WTC11 (cell line): ENCODE measurements around the gene NEO1. TPM values are rescaled to one million over a fixed set of nuclear protein-coding genes. Genes with fewer than 3 reads are reported as not detected.

Experiments used
- ATAC-seq: fragments of 200-7000 bp; cut with Tn5 transposase; 2 replicates; pipeline ENCODE4 v1.10.0; 2021; ENCODE audit warnings: mild to moderate bottlenecking, moderate library complexity
- CTCF ChIA-PET: fragments of 300-600 bp; sonication (Branson Sonifier 250); formaldehyde crosslinking; loops from one replicate; lab custom pipeline; 2021; ENCODE audit warnings: antibody characterized with exemption; lab: Charles Lee
- POLR2A ChIA-PET: fragments of 350-600 bp; sonication (Branson Sonifier 250); formaldehyde crosslinking; loops from one replicate; lab custom pipeline; 2021; ENCODE audit warnings: antibody characterized with exemption; lab: Charles Lee
- DNase-seq: peaks from one replicate; pipeline ENCODE4 v3.0.0; 2021; ENCODE audit warnings: low spot score
- H3K27ac Mint-ChIP-seq: 2 replicates; pipeline ENCODE4 v1.8.0; 2021; ENCODE audit warnings: mixed read lengths
- H3K27me3 Mint-ChIP-seq: 2 replicates; pipeline ENCODE4 v1.8.0; 2021; ENCODE audit warnings: low read depth, mild to moderate bottlenecking, moderate library complexity, mixed read lengths
- H3K36me3 Mint-ChIP-seq: 2 replicates; pipeline ENCODE4 v1.8.0; 2021; ENCODE audit warnings: mixed read lengths
- H3K4me1 Mint-ChIP-seq: 2 replicates; pipeline ENCODE4 v1.8.0; 2022; ENCODE audit warnings: mixed read lengths
- H3K4me3 Mint-ChIP-seq: 2 replicates; pipeline ENCODE4 v1.8.0; 2021; ENCODE audit warnings: mild to moderate bottlenecking, moderate library complexity, mixed read lengths
- H3K9me3 Mint-ChIP-seq: 2 replicates; pipeline ENCODE4 v1.8.0; 2021; ENCODE audit warnings: mixed read lengths
- AR ChIP-seq: fragments of 250-450 bp; sonication (Bioruptor Pico); IDR thresholded peaks from 2 replicates; pipeline ENCODE4 v1.9.0; 2021; ENCODE audit warnings: mild to moderate bottlenecking
- CREM ChIP-seq: sonication (generic); formaldehyde crosslinking; IDR thresholded peaks from 2 replicates; pipeline ENCODE4 v1.8.1; 2022; ENCODE audit warnings: mild to moderate bottlenecking, missing genetic modification reagents, moderate library complexity
- E2F4 ChIP-seq: sonication (generic); formaldehyde crosslinking; IDR thresholded peaks from 2 replicates; pipeline ENCODE4 v1.8.1; 2022; ENCODE audit warnings: low read depth, mild to moderate bottlenecking, moderate library complexity, missing genetic modification reagents, borderline replicate concordance
- MXD4 ChIP-seq: fragments of 250-450 bp; sonication (Bioruptor Pico); IDR thresholded peaks from 2 replicates; pipeline ENCODE4 v1.8.0; 2021; ENCODE audit warnings: mild to moderate bottlenecking, moderate library complexity, borderline replicate concordance
- NR2C2 ChIP-seq: sonication (generic); formaldehyde crosslinking; IDR thresholded peaks from 2 replicates; pipeline ENCODE4 v1.8.0; 2022; ENCODE audit warnings: mild to moderate bottlenecking, missing genetic modification reagents
- PREB ChIP-seq: sonication (generic); formaldehyde crosslinking; IDR thresholded peaks from 2 replicates; pipeline ENCODE4 v1.8.1; 2022; ENCODE audit warnings: mild to moderate bottlenecking, missing genetic modification reagents, moderate library complexity, borderline replicate concordance
- RELA ChIP-seq: sonication (generic); formaldehyde crosslinking; IDR thresholded peaks from 2 replicates; pipeline ENCODE4 v1.8.1; 2022; ENCODE audit warnings: missing genetic modification reagents, mild to moderate bottlenecking, borderline replicate concordance
- SP1 ChIP-seq: sonication (generic); formaldehyde crosslinking; conservative IDR thresholded peaks from 2 replicates; pipeline ENCODE4 v1.8.1; 2022; ENCODE audit warnings: missing genetic modification reagents
- STAT6 ChIP-seq: sonication (generic); formaldehyde crosslinking; conservative IDR thresholded peaks from 2 replicates; pipeline ENCODE4 v1.8.1; 2023; ENCODE audit warnings: mild to moderate bottlenecking, low read depth, missing genetic modification reagents, moderate library complexity
- ZBTB21 ChIP-seq: sonication (generic); formaldehyde crosslinking; IDR thresholded peaks from 2 replicates; pipeline ENCODE4 v1.8.1; 2023; ENCODE audit warnings: mild to moderate bottlenecking, missing genetic modification reagents, borderline replicate concordance
- total RNA-seq: library from RNA; stranded (reverse); gene quantifications from 3 replicates; pipeline ENCODE4 v1.2.3, GENCODE V29; 2021
- TF ChIP-seq, protein P1 (sequence below): sonication (generic); formaldehyde crosslinking; IDR thresholded peaks from 2 replicates; pipeline ENCODE4 v1.8.1; 2022; ENCODE audit warnings: low read depth, missing genetic modification reagents, borderline replicate concordance
- TF ChIP-seq, protein P2 (sequence below): sonication (generic); formaldehyde crosslinking; IDR thresholded peaks from 2 replicates; pipeline ENCODE4 v1.8.0; 2022; ENCODE audit warnings: mild to moderate bottlenecking, missing genetic modification reagents
- TF ChIP-seq, protein P3 (sequence below): fragments of 200-600 bp; IDR thresholded peaks from 2 replicates; pipeline ENCODE4 v1.8.0; 2022; ENCODE audit warnings: antibody characterized with exemption
- TF ChIP-seq, protein P4 (sequence below): sonication (generic); formaldehyde crosslinking; IDR thresholded peaks from 2 replicates; pipeline ENCODE4 v1.8.0; 2022; ENCODE audit warnings: mild to moderate bottlenecking, missing genetic modification reagents
- TF ChIP-seq, protein P5 (sequence below): sonication (generic); formaldehyde crosslinking; IDR thresholded peaks from 2 replicates; pipeline ENCODE4 v1.8.0; 2022; ENCODE audit warnings: mild to moderate bottlenecking, missing genetic modification reagents

Gene NEO1
- total RNA-seq, 1 experiment from 2014 or later: 37.1 TPM

- H3K27ac Mint-ChIP-seq: no peak overlapping the region
- H3K9me3 Mint-ChIP-seq: no peaks in the 10 kb centered on the region
- ChIA-PET CTCF (no interaction called here), POLR2A (no interaction called here)
- DNase-seq (no peak), ATAC-seq (no peak)
- no peaks in the 10 kb centered on the region; the same call in 1 of the 2 replicates for H3K27me3 Mint-ChIP-seq
- no peak overlapping the region for H3K4me3 Mint-ChIP-seq
- H3K36me3 Mint-ChIP-seq: no peaks in the 10 kb centered on the region
- H3K4me1 Mint-ChIP-seq: peaks cover 7% of the 10 kb centered on the region
- TF ChIP-seq, protein P1, sequence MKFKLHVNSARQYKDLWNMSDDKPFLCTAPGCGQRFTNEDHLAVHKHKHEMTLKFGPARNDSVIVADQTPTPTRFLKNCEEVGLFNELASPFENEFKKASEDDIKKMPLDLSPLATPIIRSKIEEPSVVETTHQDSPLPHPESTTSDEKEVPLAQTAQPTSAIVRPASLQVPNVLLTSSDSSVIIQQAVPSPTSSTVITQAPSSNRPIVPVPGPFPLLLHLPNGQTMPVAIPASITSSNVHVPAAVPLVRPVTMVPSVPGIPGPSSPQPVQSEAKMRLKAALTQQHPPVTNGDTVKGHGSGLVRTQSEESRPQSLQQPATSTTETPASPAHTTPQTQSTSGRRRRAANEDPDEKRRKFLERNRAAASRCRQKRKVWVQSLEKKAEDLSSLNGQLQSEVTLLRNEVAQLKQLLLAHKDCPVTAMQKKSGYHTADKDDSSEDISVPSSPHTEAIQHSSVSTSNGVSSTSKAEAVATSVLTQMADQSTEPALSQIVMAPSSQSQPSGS (CRISPR knock-in tag): no peak
- TF ChIP-seq AR (no peak), RELA (CRISPR knock-in tag) (no peak), CREM (CRISPR knock-in tag) (no peak), SP1 (no peak), E2F4 (CRISPR knock-in tag) (no peak)
- TF ChIP-seq, protein P2, sequence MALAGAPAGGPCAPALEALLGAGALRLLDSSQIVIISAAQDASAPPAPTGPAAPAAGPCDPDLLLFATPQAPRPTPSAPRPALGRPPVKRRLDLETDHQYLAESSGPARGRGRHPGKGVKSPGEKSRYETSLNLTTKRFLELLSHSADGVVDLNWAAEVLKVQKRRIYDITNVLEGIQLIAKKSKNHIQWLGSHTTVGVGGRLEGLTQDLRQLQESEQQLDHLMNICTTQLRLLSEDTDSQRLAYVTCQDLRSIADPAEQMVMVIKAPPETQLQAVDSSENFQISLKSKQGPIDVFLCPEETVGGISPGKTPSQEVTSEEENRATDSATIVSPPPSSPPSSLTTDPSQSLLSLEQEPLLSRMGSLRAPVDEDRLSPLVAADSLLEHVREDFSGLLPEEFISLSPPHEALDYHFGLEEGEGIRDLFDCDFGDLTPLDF: no peak
Observed at GRCh38 chr15:73323374-73323955, 271.2 kb downstream of the NEO1 start.

DNA sequence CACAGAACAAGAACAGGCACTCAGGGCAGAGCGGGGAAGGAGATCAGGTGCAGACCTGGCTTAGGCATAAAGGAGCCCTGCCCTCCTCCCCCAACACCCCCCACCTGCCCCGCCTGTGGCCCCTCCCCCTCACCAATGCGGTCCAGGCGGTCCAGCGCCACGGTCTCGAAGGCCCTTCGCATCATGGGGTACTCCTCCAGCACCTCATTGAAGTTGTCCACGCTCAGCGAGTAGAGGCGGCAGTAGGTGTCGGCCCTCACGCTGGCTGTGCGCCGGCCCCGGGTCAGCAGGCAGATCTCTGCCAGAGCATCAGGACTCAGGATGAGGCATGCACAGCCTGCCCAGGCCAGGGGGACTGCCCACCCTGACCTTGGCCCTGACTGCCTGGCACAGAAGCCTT lies 271.7 kb downstream of the NEO1 start:
- DNase-seq: no peak
- Mint-ChIP-seq H3K4me3 (no peak overlapping the region), H3K27ac (no peak overlapping the region), H3K27me3 (no peaks in the 10 kb centered on the region; the same call in 1 of the 2 replicates), H3K4me1 (peaks cover 6% of the 10 kb centered on the region), H3K9me3 (no peaks in the 10 kb centered on the region), H3K36me3 (no peaks in the 10 kb centered on the region)
- ATAC-seq: no peak
- POLR2A ChIA-PET: no interaction called here
- CTCF ChIA-PET: no interaction called here
- TF ChIP-seq NR2C2 (CRISPR knock-in tag) (no peak), MXD4 (CRISPR knock-in tag) (no peak), PREB (no peak), RELA (CRISPR knock-in tag) (no peak), STAT6 (CRISPR knock-in tag) (no peak), ZBTB21 (CRISPR knock-in tag) (no peak)
- TF ChIP-seq, protein P3, sequence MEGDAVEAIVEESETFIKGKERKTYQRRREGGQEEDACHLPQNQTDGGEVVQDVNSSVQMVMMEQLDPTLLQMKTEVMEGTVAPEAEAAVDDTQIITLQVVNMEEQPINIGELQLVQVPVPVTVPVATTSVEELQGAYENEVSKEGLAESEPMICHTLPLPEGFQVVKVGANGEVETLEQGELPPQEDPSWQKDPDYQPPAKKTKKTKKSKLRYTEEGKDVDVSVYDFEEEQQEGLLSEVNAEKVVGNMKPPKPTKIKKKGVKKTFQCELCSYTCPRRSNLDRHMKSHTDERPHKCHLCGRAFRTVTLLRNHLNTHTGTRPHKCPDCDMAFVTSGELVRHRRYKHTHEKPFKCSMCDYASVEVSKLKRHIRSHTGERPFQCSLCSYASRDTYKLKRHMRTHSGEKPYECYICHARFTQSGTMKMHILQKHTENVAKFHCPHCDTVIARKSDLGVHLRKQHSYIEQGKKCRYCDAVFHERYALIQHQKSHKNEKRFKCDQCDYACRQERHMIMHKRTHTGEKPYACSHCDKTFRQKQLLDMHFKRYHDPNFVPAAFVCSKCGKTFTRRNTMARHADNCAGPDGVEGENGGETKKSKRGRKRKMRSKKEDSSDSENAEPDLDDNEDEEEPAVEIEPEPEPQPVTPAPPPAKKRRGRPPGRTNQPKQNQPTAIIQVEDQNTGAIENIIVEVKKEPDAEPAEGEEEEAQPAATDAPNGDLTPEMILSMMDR: no peak
- TF ChIP-seq, protein P4, sequence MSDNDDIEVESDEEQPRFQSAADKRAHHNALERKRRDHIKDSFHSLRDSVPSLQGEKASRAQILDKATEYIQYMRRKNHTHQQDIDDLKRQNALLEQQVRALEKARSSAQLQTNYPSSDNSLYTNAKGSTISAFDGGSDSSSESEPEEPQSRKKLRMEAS (CRISPR knock-in tag): no peak
- TF ChIP-seq, protein P5, sequence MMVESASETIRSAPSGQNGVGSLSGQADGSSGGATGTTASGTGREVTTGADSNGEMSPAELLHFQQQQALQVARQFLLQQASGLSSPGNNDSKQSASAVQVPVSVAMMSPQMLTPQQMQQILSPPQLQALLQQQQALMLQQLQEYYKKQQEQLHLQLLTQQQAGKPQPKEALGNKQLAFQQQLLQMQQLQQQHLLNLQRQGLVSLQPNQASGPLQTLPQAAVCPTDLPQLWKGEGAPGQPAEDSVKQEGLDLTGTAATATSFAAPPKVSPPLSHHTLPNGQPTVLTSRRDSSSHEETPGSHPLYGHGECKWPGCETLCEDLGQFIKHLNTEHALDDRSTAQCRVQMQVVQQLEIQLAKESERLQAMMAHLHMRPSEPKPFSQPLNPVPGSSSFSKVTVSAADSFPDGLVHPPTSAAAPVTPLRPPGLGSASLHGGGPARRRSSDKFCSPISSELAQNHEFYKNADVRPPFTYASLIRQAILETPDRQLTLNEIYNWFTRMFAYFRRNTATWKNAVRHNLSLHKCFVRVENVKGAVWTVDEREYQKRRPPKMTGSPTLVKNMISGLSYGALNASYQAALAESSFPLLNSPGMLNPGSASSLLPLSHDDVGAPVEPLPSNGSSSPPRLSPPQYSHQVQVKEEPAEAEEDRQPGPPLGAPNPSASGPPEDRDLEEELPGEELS (CRISPR knock-in tag): no peak
